GM12865 (cell line): Measurements from ENCODE around the gene GRIA1.
"Not testable (repeated sequence)": the region's sequence is repeated elsewhere in the genome, so short reads cannot be mapped to it uniquely, and the experiment has no call there.

Source experiments
- DNase-seq: peaks from one replicate; pipeline ENCODE4 v3.0.0; 2010; ENCODE audit warnings: low read depth
- H3K4me3 ChIP-seq: 2 replicates; pipeline ENCODE4 v1.5.1; 2011; ENCODE audit warnings: mild to moderate bottlenecking, low read depth, low read length, control low read depth
- CTCF ChIP-seq: IDR thresholded peaks from 2 replicates; pipeline ENCODE4 v1.5.1; 2011; ENCODE audit warnings: low read length, control low read depth, low read depth, inconsistent platforms; ENCODE audit not compliant: insufficient read depth; ENCODE audit errors: missing control alignments

GRIA1 gene

GRCh38 chr5:153860195-153860886, 369.9 kb downstream of the GRIA1 start:
- no peak for TF ChIP-seq CTCF
- DNase-seq: no peak
- no peak overlapping the region for H3K4me3 ChIP-seq

GRCh38 chr5:153862906-153863305, 372.4 kb downstream of the GRIA1 start:
- not testable (repeated sequence) for DNase-seq, H3K4me3 ChIP-seq
